Activated naive CD8-positive, alpha-beta T cell (primary cell): Measurements from ENCODE around the gene WDR44.
"Not testable (repeated sequence)": the region's sequence is repeated elsewhere in the genome, so short reads cannot be mapped to it uniquely, and the experiment has no call there.

ENCODE experiments used
- H3K27ac Mint-ChIP-seq: one replicate; pipeline ENCODE4 v1.8.0; 2021; ENCODE audit warnings: mixed read lengths
- H3K27me3 Mint-ChIP-seq: one replicate; pipeline ENCODE4 v1.8.0; 2021; ENCODE audit warnings: mixed read lengths
- H3K36me3 Mint-ChIP-seq: one replicate; pipeline ENCODE4 v1.8.0; 2021; ENCODE audit warnings: mixed read lengths
- H3K4me1 Mint-ChIP-seq: one replicate; pipeline ENCODE4 v1.8.0; 2021; ENCODE audit warnings: low read depth, mixed read lengths
- H3K4me3 Mint-ChIP-seq: one replicate; pipeline ENCODE4 v1.8.0; 2021; ENCODE audit warnings: mild to moderate bottlenecking, mixed read lengths
- H3K9me3 Mint-ChIP-seq: one replicate; pipeline ENCODE4 v1.8.0; 2021; ENCODE audit warnings: low read depth, mixed read lengths

Gene WDR44

DNA sequence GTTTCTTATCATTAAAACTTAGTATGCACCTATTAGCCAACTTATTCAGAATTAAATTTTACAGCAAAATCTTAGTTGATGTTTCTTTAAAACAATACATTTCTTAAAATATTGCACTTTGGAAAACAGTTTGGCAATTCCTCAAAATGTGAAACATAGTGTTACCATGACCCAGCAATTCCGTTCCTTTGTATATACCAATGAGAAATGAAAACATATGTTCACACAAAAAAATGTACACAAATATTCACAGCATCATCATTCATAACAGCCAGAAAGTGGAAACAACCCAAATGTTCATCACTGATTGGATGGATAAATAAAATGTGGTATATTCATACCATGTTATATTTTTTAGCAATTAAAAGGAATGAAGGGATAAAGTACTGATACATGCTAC lies 50.2 kb downstream of the WDR44 start:
- H3K4me1 Mint-ChIP-seq: peaks cover 1% of the 10 kb centered on the region
- no peak overlapping the region for H3K4me3 Mint-ChIP-seq
- no peaks in the 10 kb centered on the region for H3K9me3 Mint-ChIP-seq
- peaks cover 5% of the 10 kb centered on the region for H3K36me3 Mint-ChIP-seq
- H3K27me3 Mint-ChIP-seq: no peaks in the 10 kb centered on the region
- H3K27ac Mint-ChIP-seq: no peak overlapping the region

DNA sequence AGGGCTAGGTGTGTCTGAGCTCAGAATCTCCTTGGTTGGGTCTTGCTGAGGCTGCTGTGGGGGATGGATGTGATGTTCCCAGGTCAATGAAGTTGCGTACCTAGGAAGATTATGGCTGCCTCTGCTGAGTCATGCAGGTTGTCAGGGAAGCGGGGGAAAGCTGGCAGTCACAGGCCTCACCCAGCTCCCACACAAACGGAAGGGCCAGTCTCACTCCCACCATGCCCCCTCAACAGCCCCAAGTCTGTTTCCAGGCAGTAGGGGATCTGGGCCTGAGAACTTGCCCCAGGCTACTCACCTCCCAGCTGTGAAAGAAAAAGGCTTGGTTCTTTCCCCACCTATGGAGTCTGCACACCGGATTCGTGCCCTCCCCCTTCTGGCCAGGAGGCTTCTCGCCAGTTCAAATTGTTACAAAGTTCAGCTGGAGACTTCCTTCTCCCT lies 72.9 kb downstream of the WDR44 start:
- H3K4me3 Mint-ChIP-seq: no peak overlapping the region
- no peaks in the 10 kb centered on the region for H3K27me3 Mint-ChIP-seq
- H3K27ac Mint-ChIP-seq: no peak overlapping the region
- H3K9me3 Mint-ChIP-seq: no peaks in the 10 kb centered on the region
- peaks cover 4% of the 10 kb centered on the region for H3K36me3 Mint-ChIP-seq
- H3K4me1 Mint-ChIP-seq: peaks cover 13% of the 10 kb centered on the region

DNA sequence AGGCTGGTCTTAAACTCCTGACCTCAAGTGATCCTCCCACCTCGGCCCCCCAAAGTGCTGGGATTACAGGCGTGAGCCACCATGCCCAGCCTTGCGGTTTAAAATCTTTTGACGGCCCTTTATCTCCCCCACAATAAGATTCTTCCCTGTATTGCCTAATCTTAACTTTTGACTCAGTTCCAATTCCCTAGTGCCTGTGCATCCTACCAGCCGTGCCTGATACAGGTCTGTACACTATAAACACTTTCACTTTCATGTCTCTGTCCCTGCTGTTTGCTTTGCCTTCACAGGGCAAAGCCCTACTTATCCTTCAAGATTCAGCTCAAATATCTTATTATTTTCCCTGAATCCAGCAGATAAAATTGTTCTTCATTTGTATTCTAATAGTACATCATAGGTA lies 74.6 kb downstream of the WDR44 start:
- Mint-ChIP-seq H3K27me3 (no peaks in the 10 kb centered on the region), H3K36me3 (peaks cover 5% of the 10 kb centered on the region), H3K27ac (no peak overlapping the region), H3K9me3 (no peaks in the 10 kb centered on the region), H3K4me1 (peaks cover 11% of the 10 kb centered on the region), H3K4me3 (no peak overlapping the region)

DNA sequence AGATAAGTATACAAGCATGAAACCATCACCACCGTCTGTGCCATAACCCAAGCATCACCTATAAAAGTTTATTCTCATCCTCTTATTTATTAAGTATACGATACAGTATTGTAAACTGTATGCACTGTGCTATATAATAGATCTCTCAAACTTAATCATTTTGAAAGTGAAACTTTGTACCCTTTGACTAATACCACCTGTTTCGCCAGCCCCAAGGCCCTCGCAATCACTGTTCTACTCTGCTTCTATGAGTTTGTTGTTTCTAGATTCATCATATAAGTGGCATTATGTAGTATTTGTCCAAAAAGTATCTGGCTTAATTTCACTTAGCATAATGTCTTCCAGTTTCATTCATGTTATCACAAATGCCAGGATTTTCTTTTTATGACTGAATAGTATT lies 77.7 kb downstream of the WDR44 start:
- H3K27ac Mint-ChIP-seq: no peak overlapping the region
- no peaks in the 10 kb centered on the region for H3K9me3 Mint-ChIP-seq
- peaks cover 5% of the 10 kb centered on the region for H3K36me3 Mint-ChIP-seq
- peaks cover 5% of the 10 kb centered on the region for H3K4me1 Mint-ChIP-seq
- no peaks in the 10 kb centered on the region for H3K27me3 Mint-ChIP-seq
- H3K4me3 Mint-ChIP-seq: no peak overlapping the region

DNA sequence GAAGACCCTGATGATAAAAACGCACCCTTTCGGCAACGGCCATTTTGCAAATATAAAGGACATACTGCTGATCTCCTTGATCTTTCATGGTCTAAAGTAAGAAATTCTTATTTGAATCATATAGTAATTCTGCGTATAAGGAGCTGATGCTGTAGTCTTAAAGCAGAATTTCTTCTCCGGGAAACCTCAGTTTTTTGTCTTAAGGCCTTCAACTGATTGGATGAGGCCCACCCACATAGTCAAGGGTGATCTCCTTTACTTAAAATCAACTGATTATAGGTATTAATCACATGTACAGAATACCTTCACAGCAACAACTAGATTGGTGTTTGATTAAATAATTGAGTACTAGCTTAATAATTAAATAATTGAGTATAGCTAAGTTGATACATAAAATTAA lies 86.9 kb downstream of the WDR44 start:
- Mint-ChIP-seq H3K27me3 (no peaks in the 10 kb centered on the region), H3K9me3 (no peaks in the 10 kb centered on the region), H3K27ac (no peak overlapping the region), H3K4me3 (no peak overlapping the region), H3K4me1 (no peaks in the 10 kb centered on the region), H3K36me3 (no peaks in the 10 kb centered on the region)

DNA sequence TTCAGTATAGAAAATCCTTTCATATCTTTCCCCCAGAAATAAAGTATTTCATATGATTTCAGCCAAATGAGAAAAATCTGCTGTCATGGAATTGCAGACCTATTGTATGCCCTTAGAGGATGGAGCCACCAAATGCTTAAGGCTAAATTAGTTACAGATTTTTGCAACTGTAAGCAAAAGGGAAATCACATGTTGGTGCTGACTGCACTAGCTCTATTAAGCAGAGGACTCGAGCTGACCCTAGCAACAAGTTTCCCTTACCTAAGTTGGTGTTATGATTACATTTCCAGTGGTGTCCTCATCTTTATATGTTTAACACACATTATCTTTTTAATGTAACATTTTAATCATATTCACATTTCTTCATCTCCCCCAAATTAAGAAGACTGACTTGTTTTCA lies 91.4 kb downstream of the WDR44 start:
- Mint-ChIP-seq H3K4me1 (no peaks in the 10 kb centered on the region), H3K36me3 (no peaks in the 10 kb centered on the region), H3K27me3 (no peaks in the 10 kb centered on the region), H3K27ac (no peak overlapping the region), H3K4me3 (no peak overlapping the region), H3K9me3 (no peaks in the 10 kb centered on the region)

DNA sequence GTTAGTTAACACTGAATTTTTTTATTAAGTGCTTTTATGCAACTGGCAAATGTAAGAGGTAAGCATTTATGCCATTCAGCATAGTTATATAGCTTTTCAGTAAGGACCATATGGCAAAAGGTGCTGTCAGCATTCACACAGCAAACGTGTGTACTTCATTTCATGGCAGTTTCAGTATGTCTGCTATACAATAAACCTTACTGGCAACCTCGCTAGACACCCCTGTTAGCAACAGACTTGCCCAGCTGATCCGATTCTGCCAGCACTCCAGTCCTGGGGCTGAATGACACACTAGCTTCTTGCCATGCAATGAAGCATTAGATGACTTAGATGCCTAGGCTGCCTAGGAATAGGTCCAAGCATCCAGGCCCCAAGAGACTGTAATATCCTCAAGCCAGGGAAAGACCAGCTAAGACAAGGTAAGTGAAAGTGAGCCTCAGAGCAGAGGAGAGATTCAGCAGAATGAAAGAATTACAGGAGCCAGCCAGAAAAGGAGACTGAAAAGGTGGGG lies 102.4 kb downstream of the WDR44 start:
- peaks cover 1% of the 10 kb centered on the region for H3K36me3 Mint-ChIP-seq
- no peaks in the 10 kb centered on the region for H3K4me1 Mint-ChIP-seq
- H3K4me3 Mint-ChIP-seq: no peak overlapping the region
- H3K27ac Mint-ChIP-seq: no peak overlapping the region
- H3K27me3 Mint-ChIP-seq: no peaks in the 10 kb centered on the region
- H3K9me3 Mint-ChIP-seq: no peaks in the 10 kb centered on the region

DNA sequence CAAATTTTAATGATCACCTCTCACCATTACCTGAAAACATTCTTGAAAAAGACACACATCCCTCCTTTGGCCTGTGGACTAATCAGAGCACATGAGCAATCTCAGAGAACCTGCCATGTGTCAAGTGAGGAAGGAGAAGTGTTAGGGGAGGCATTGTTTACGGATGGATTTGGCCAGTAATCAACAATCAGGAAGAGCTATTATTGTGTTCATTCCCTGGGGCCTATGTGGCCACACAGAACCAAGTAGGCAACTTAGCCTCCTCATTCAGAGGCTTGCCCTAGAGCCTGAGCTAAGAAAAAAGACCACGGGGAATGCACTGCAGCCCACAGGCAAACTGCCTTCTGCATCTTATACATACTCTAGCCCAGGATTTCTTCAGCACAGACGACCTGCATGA lies 109.1 kb downstream of the WDR44 start:
- Mint-ChIP-seq H3K36me3 (no peaks in the 10 kb centered on the region), H3K9me3 (no peaks in the 10 kb centered on the region), H3K27me3 (no peaks in the 10 kb centered on the region), H3K27ac (no peak overlapping the region), H3K4me1 (no peaks in the 10 kb centered on the region), H3K4me3 (no peak overlapping the region)

DNA sequence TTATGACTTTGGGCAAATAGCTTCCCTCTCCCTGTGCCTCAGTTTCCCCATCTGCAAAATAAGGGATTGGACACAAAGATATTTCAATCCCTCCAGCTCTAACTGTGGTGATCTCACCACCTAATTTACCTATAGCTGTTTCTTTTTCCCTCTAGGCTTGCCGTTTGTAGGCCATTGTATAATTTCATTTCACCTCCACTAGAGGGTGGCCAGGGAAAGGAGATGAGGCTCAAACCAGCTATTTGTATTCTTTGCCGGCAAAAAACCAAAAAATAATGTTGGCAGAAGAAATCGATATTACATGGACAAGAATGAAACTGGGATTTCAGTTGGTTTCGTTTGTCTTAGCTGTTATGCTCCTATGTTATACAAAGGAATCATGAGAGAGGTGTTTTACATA lies 113.6 kb downstream of the WDR44 start:
- no peak overlapping the region for H3K27ac Mint-ChIP-seq
- no peaks in the 10 kb centered on the region for H3K4me1 Mint-ChIP-seq
- no peaks in the 10 kb centered on the region for H3K9me3 Mint-ChIP-seq

DNA sequence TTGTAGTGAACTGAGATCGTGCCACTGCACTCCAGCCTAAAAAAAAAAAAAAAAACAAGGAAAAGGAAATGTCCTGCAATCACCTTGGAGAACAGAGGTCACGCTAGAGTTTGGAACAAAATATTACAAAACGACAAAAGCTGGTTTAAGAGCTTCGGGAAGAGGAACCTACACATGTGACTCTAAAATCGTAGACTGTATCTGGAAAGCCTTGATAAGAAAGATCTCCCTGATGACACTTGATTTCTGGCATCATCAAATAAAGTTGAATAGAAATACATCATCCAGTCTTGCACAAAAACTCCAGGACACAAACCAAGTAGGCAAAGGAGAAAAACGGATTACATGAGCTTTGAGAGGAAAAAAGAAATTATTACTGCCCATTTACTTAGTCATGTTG lies 118.6 kb downstream of the WDR44 start:
- Mint-ChIP-seq H3K27me3 (peaks cover 1% of the 10 kb centered on the region), H3K9me3 (no peaks in the 10 kb centered on the region), H3K36me3 (no peaks in the 10 kb centered on the region), H3K27ac (no peak overlapping the region), H3K4me1 (no peaks in the 10 kb centered on the region), H3K4me3 (no peak overlapping the region)

More for the DNA sequence above, 113.6 kb downstream of the WDR44 start:
- H3K4me3 Mint-ChIP-seq: no peak overlapping the region
- H3K27me3 Mint-ChIP-seq: no peaks in the 10 kb centered on the region
- H3K36me3 Mint-ChIP-seq: no peaks in the 10 kb centered on the region

DNA sequence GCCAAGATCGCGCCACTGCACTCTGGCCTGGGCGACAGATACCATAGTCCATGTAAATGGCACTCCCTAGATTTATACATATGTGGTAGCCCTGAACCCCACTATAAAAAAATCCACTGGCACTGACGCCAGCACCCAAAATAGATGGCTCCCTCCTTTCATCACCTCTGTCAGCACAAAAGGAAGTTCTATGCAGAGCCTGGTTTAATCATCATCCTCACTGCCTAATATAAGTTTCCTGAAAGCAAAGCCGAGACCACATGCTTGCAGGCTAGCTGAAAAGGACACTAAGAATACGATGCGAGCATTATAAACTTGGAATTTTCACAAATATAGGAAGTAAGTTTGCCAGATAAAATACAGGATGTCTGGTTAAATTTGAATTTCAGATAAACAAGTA lies 122.2 kb downstream of the WDR44 start:
- Mint-ChIP-seq H3K27ac (no peak overlapping the region), H3K36me3 (no peaks in the 10 kb centered on the region), H3K4me1 (no peaks in the 10 kb centered on the region), H3K27me3 (peaks cover 1% of the 10 kb centered on the region), H3K9me3 (no peaks in the 10 kb centered on the region), H3K4me3 (no peak overlapping the region)

DNA sequence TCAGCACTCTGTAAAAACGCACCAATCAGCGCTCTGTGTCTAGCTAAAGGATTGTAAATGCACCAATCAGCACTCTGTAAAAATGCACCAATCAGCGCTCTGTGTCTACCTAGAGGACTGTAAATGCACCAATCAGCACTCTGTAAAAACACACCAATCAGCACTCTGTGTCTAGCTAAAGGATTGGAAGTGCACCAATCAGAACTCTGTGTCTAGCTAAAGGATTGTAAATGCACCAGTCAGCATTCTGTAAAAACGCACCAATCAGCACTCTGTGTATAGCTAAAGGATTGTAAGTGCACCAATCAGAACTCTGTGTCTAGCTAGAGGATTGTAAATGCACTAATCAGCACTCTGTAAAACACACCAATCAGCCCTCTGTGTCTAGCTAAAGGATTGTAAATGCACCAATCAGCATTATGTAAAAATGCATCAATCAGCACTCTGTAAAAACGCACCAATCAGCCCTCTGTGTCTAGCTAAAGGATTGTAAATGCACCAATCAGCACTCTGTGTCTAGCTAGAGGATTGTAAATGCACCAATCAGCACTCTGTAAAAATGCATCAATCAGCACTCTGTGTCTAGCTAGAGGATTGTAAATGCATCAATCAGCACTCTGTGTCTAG lies 124.9 kb downstream of the WDR44 start:
- not testable (repeated sequence) for H3K27me3 Mint-ChIP-seq, H3K4me1 Mint-ChIP-seq, H3K27ac Mint-ChIP-seq, H3K4me3 Mint-ChIP-seq, H3K9me3 Mint-ChIP-seq, H3K36me3 Mint-ChIP-seq

DNA sequence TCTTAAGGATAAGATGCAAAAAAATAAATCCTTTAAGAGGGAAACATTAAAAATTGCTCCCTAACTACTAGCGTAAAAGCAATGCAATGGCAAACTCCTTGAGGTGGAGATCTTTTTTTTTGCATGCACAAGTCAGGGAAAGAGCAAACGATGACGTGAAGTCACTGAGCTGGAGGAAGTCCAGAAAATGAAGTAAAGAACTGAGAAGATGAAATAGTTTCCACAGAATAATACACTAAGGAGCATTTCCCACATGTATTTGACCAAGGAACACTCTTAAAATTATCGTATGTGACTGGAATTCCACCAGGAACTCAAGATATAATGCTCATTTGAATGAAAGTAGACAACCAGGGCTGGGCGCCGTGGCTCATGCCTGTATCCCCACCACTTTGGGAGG lies 128.7 kb downstream of the WDR44 start:
- H3K9me3 Mint-ChIP-seq: no peaks in the 10 kb centered on the region
- H3K36me3 Mint-ChIP-seq: no peaks in the 10 kb centered on the region
- H3K4me3 Mint-ChIP-seq: no peak overlapping the region
- no peaks in the 10 kb centered on the region for H3K4me1 Mint-ChIP-seq
- no peaks in the 10 kb centered on the region for H3K27me3 Mint-ChIP-seq
- H3K27ac Mint-ChIP-seq: no peak overlapping the region

DNA sequence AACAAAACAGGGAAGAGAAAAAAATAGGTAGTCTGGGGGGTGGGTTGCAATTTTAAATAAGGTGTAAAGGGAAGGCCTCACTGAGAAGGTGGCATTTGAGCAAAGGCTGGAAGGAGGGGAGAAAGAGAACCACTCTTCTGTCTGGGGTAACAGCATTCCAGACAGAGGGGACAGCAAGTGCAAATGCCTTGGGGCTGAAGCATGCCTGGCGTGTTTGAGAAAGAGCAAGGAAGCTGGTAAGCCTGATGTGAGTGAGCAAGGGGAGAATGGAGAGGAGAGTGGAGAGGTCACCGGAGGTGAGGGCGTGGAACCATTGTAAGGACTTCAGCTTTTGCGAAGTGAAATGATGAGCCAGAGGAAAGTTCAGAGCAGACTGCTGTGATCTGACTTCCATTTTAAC lies 130.0 kb downstream of the WDR44 start:
- Mint-ChIP-seq H3K36me3 (no peaks in the 10 kb centered on the region), H3K9me3 (no peaks in the 10 kb centered on the region), H3K4me1 (no peaks in the 10 kb centered on the region), H3K27me3 (no peaks in the 10 kb centered on the region), H3K4me3 (no peak overlapping the region), H3K27ac (no peak overlapping the region)

DNA sequence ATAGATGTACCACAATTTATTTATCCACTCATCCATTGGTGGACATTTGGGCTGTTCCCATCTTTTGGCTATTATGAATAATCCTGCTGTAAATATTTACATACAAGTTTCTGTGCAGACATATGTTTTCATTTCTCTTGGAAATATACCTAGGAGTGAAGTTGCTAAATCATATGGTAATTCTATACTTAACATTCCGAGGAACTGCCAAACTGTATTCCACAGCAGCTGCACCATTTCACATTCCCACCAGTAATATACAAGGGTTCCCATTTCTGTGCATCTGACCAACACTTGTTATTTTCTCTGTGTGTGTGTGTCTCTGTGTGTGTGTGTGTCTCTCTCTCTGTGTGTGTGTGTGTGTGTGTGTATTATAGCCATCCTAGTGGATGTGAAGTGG lies 134.3 kb downstream of the WDR44 start:
- H3K9me3 Mint-ChIP-seq: no peaks in the 10 kb centered on the region
- H3K27ac Mint-ChIP-seq: no peak overlapping the region
- H3K4me3 Mint-ChIP-seq: no peak overlapping the region
- H3K27me3 Mint-ChIP-seq: no peaks in the 10 kb centered on the region
- H3K36me3 Mint-ChIP-seq: no peaks in the 10 kb centered on the region
- no peaks in the 10 kb centered on the region for H3K4me1 Mint-ChIP-seq

DNA sequence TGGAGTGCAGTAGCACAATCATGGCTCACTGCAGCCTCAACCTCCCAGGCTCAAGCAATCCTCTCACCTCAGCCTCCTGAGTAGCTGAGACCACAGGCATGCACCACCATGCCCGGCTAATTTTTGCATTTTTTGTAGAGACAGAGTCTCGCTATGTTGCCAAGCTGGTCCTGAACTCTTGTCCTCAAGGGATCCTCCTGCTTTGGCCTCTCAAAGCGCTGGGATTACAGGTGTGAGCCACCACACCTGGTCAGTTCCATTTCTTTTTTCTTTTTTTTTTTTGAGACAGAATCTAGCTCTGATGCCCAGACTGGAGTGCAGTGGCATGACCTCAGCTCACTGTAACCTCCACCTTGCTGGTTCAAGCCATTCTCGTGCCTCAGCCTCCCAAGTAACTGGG lies 136.5 kb downstream of the WDR44 start:
- not testable (repeated sequence) for H3K4me3 Mint-ChIP-seq, H3K27me3 Mint-ChIP-seq, H3K36me3 Mint-ChIP-seq, H3K4me1 Mint-ChIP-seq, H3K9me3 Mint-ChIP-seq, H3K27ac Mint-ChIP-seq
